Activated naive CD4-positive, alpha-beta T cell treated with anti-CD3 and anti-CD28 coated beads, Interleukin-2, amount 50 U/mL, for 16 hours (primary cell): ENCODE measurements around the gene INSYN1.
"Not testable (repeated sequence)": the region's sequence is repeated elsewhere in the genome, so short reads cannot be mapped to it uniquely, and the experiment has no call there.

Experiments
- DNase-seq: peaks from one replicate; pipeline ENCODE4 v3.0.0-alpha.2; 2020

INSYN1 gene

GRCh38 chr15:73753250-73754130 lies at the start of gene INSYN1:
TSS of gene INSYN1 (minus strand) at chr15:73753351. CDS start at chr15:73751130, 2,221 bp downstream.
- DNase-seq = no peak

- DNase-seq = no peak
Observed at GRCh38 chr15:73802431-73803041, 49.4 kb upstream of the INSYN1 start.

- DNase-seq = no peak
Observed at GRCh38 chr15:73800662-73801345, 47.7 kb upstream of the INSYN1 start.

- DNase-seq = no peak
Observed at GRCh38 chr15:73799466-73799865, 46.3 kb upstream of the INSYN1 start.

GRCh38 chr15:73797366-73798158 lies 44.4 kb upstream of the INSYN1 start:
- DNase-seq = no peak

- no peak for DNase-seq
Observed at GRCh38 chr15:73796331-73796831, 43.2 kb upstream of the INSYN1 start.

GRCh38 chr15:73794443-73795133 lies 41.4 kb upstream of the INSYN1 start:
- no peak for DNase-seq

GRCh38 chr15:73792899-73793541 lies 39.9 kb upstream of the INSYN1 start:
- not testable (repeated sequence) for DNase-seq

- DNase-seq = no peak
Observed at GRCh38 chr15:73792415-73792814, 39.3 kb upstream of the INSYN1 start.

- DNase-seq = no peak
Observed at GRCh38 chr15:73789521-73790240, 36.5 kb upstream of the INSYN1 start.

- no peak for DNase-seq
Observed at GRCh38 chr15:73787621-73788020, 34.5 kb upstream of the INSYN1 start.

- DNase-seq = no peak
Observed at GRCh38 chr15:73786538-73786937, 33.4 kb upstream of the INSYN1 start.

- DNase-seq = not testable (repeated sequence)
Observed at GRCh38 chr15:73785256-73786014, 32.3 kb upstream of the INSYN1 start.

- no peak for DNase-seq
Observed at GRCh38 chr15:73784291-73784690, 31.1 kb upstream of the INSYN1 start.

- DNase-seq = no peak
Observed at GRCh38 chr15:73782344-73782959, 29.3 kb upstream of the INSYN1 start.

- no peak for DNase-seq
Observed at GRCh38 chr15:73781038-73781925, 28.1 kb upstream of the INSYN1 start.

- DNase-seq = no peak
Observed at GRCh38 chr15:73779974-73780373, 26.8 kb upstream of the INSYN1 start.

GRCh38 chr15:73777741-73778140 lies 24.6 kb upstream of the INSYN1 start:
- DNase-seq = no peak
